GM12892 (cell line): ENCODE measurements around the gene INPP5E.

Experiments
- DNase-seq: peaks from one replicate; pipeline ENCODE4 v3.0.0; 2011; ENCODE audit not compliant: insufficient read length
- FAIRE-seq: peaks from 2 replicates; lab custom pipeline; 2011; peaks lifted over from hg19 to GRCh38; lab: Jason Lieb, UNC
- POLR2A ChIP-seq: IDR thresholded peaks from 2 replicates; pipeline ENCODE4 v1.6.1; 2011; ENCODE audit warnings: low read depth, low read length, control low read depth
- POLR2AphosphoS5 ChIP-seq: IDR thresholded peaks from 2 replicates; pipeline ENCODE4 v1.6.1; 2011; ENCODE audit warnings: low read depth, low read length, control low read depth
- TAF1 ChIP-seq: IDR thresholded peaks from 2 replicates; pipeline ENCODE4 v1.6.1; 2011; ENCODE audit warnings: low read depth, mild to moderate bottlenecking, control low read depth, low read length, borderline replicate concordance

The INPP5E gene

DNA sequence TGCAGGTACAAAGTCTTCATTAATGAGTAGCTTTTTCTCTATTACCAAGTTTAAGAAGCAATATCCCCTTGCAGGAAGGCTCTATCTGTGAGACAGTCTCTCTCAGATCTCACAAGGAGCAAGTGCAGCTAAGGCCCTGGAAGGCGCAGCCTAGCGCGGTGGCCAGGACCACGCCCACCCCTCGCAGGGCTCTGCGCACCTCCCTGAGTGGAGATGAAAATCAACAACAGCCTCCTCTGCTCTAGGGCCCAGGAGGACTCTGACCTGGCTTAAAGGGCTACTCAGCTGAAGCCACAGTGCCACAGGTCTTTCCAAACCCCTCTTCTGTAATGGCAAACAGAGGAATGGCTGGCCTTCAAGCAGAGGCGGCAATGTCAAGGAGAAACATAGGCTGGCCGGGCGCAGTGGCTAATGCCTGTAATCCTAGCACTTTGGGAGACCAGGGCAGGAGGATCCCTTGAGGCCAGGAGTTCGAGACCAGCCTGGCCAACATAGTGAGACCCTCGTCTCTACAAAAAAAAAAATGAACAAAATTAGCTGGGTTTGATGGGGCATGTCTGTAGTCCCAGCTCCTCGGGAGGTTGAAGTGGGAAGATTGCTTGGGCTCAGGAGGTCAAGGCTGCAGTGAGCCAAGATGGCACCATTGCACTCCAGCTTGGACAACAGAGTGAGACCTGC, 31.3 kb upstream of the INPP5E start:
- no peak for FAIRE-seq
- TF ChIP-seq POLR2A (no peak), TAF1 (no peak), POLR2AphosphoS5 (no peak)
- no peak for DNase-seq

DNA sequence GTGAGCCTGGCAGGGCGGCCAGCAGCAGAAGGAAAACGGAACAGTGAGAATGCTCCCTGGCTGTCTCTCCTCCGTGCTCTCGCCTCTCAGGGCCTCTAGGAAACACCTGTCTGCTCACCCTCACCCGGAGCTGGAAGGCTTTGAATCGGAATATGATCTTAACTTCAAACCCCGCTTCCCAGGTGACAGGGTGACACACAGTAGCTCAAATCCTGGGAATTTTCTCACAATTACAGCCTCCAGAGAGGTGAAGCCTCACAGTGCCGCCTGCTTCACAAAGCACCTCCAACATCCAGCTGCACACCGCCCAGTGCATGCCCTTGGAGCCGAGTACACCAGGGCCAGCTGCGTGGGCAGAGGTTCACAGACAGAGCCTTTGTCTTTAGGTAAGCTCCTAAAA, 30.7 kb upstream of the INPP5E start:
- FAIRE-seq, result no peak

DNA sequence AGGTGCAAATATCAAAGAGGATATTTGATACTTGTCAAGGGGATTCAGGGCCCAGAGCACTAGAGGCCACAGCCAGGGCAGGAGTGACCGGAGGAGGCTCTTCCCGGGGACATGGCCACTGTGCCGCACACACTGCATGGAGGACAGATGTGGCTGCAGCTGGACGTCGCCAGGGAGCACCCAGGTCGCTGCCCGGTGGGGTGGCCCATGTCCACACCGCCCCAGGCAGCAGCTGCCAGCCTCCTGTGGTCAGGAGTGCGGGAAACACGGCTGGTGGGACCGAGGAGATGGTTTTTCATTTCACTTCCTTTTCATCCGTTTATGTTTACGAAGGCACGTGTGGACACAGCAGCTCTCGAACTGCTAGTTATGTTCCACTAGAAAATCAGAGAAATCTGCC, 28.1 kb upstream of the INPP5E start:
- no peak for DNase-seq
- no peak for FAIRE-seq
- TF ChIP-seq POLR2A, result no peak
- TF ChIP-seq POLR2AphosphoS5, result no peak
- no peak for TF ChIP-seq TAF1

More for the DNA sequence above, 30.7 kb upstream of the INPP5E start:
- TF ChIP-seq TAF1 (no peak), POLR2AphosphoS5 (no peak)
- no peak for DNase-seq

- no peak for DNase-seq
- TF ChIP-seq TAF1 (no peak), POLR2A (no peak), POLR2AphosphoS5 (no peak)
- FAIRE-seq, result no peak
Observed at GRCh38 chr9:136466155-136466541, 26.5 kb upstream of the INPP5E start.

- no peak for FAIRE-seq
- no peak for DNase-seq
Observed at GRCh38 chr9:136465500-136466154, 26.0 kb upstream of the INPP5E start.

DNA sequence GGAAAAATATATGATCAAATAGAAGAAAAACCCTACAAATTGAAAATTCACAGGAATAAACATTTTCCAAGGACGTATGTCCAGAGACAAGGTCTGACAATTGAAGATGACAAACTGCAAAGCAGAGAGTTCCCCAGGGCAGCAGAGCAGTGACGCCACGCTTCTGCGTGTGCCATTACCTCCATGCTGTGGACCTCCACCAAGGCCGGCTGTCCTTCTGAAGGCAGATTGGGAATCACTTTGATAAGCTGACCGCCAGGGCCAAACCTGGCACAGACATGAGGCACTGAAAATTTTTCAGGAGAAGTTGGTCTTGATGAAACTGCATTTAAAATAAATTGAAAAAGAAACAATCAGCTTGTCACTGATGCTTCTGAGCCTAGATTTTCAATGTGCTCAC, 24.6 kb upstream of the INPP5E start:
- no peak for TF ChIP-seq POLR2A
- no peak for TF ChIP-seq POLR2AphosphoS5
- no peak for TF ChIP-seq TAF1
- DNase-seq, result no peak
- no peak for FAIRE-seq

More at GRCh38 chr9:136465500-136466154, 26.0 kb upstream of the INPP5E start:
- TF ChIP-seq TAF1 (no peak), POLR2AphosphoS5 (no peak), POLR2A (no peak)

DNA sequence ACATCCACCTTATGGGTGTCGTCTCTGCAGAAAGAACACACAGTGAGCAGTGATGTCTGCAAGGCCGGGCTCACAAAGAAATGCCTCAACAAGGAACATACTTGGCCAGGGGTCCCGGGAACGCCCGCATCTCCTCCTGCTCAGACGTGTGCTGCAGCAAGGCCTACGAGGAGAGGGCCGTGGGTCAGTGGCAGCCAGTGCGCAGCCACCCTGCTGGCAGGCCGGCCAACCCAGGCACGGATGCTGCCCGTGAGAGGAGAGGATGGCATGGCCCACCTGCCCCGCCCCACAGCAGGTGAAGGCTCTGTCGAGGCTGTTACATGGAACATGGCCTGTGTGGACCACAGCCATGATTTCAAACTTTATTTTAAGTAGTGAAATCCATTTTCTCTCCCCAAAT, 23.9 kb upstream of the INPP5E start:
- TF ChIP-seq TAF1 (no peak), POLR2AphosphoS5 (no peak), POLR2A (no peak)
- DNase-seq, result no peak
- no peak for FAIRE-seq

GRCh38 chr9:136462664-136463063, 23.0 kb upstream of the INPP5E start:
- DNase-seq (no peak), FAIRE-seq (no peak)
- no peak for TF ChIP-seq POLR2A
- no peak for TF ChIP-seq TAF1
- TF ChIP-seq POLR2AphosphoS5, result no peak

- DNase-seq, result no peak
- no peak for FAIRE-seq
- TF ChIP-seq TAF1, result no peak
Observed at GRCh38 chr9:136460772-136461325, 21.2 kb upstream of the INPP5E start.

GRCh38 chr9:136459425-136459824, 19.8 kb upstream of the INPP5E start:
- FAIRE-seq (no peak), DNase-seq (no peak)
- no peak for TF ChIP-seq POLR2A
- no peak for TF ChIP-seq POLR2AphosphoS5
- no peak for TF ChIP-seq TAF1

- TF ChIP-seq TAF1, result no peak
- TF ChIP-seq POLR2A, result no peak
- no peak for TF ChIP-seq POLR2AphosphoS5
- DNase-seq, result no peak
- FAIRE-seq, result no peak
Observed at GRCh38 chr9:136457326-136457725, 17.7 kb upstream of the INPP5E start.

DNA sequence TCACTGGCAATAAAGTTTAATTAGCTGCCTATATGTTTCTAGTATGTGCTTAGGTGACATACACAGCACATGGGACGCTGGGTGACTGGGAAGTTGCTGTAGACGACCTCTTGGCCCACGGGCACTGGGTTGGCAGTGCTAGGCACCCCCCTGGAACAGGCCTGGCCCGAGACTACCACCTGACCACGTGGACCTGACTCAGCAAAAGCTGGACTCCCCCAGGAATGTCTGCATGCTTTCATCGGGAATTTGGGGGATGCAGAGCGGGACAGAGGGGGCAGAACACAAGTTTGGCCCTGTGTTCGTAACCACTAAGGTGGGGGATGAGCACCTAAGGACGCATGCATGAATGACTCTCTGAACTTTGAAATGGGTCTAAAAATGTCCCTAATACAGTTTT, 16.6 kb upstream of the INPP5E start:
- FAIRE-seq, result no peak
- TF ChIP-seq POLR2A (no peak), TAF1 (no peak), POLR2AphosphoS5 (no peak)
- no peak for DNase-seq
